Activated T-helper 17 cell treated with anti-CD3 and anti-CD28 coated beads, Interleukin-2, amount 50 U/mL, for 72 hours (primary cell): Measurements from ENCODE around the gene SLC25A22. TPM values are rescaled to one million over a fixed set of nuclear protein-coding genes. Genes with fewer than 3 reads are reported as not detected.

Experiments used
- ATAC-seq: fragments of 150-1000 bp; cut with Tn5 transposase; replicated peaks from 2 replicates; pipeline ENCODE4 v1.10.0; 2021; ENCODE audit warnings: mild to moderate bottlenecking, moderate library complexity
- H3K27ac Mint-ChIP-seq: one replicate; pipeline ENCODE4 v1.8.0; 2022; ENCODE audit warnings: mixed read lengths
- H3K27me3 Mint-ChIP-seq: one replicate; pipeline ENCODE4 v1.8.0; 2022; ENCODE audit warnings: mixed read lengths
- H3K36me3 Mint-ChIP-seq: one replicate; pipeline ENCODE4 v1.8.0; 2022; ENCODE audit warnings: low read depth, mild to moderate bottlenecking, mixed read lengths
- H3K4me1 Mint-ChIP-seq: one replicate; pipeline ENCODE4 v1.8.0; 2022; ENCODE audit warnings: mixed read lengths
- H3K4me3 Mint-ChIP-seq: one replicate; pipeline ENCODE4 v1.8.0; 2022; ENCODE audit warnings: mild to moderate bottlenecking, mixed read lengths
- H3K9me3 Mint-ChIP-seq: one replicate; pipeline ENCODE4 v1.8.0; 2022; ENCODE audit warnings: mixed read lengths
- total RNA-seq, 2 donors: library from RNA; stranded (reverse); gene quantifications; one replicate each; pipeline ENCODE4 v1.2.3, GENCODE V29; 2022

Gene SLC25A22
- total RNA-seq, 2 donors from 2014 or later: 27.9 to 62.2 TPM

DNA sequence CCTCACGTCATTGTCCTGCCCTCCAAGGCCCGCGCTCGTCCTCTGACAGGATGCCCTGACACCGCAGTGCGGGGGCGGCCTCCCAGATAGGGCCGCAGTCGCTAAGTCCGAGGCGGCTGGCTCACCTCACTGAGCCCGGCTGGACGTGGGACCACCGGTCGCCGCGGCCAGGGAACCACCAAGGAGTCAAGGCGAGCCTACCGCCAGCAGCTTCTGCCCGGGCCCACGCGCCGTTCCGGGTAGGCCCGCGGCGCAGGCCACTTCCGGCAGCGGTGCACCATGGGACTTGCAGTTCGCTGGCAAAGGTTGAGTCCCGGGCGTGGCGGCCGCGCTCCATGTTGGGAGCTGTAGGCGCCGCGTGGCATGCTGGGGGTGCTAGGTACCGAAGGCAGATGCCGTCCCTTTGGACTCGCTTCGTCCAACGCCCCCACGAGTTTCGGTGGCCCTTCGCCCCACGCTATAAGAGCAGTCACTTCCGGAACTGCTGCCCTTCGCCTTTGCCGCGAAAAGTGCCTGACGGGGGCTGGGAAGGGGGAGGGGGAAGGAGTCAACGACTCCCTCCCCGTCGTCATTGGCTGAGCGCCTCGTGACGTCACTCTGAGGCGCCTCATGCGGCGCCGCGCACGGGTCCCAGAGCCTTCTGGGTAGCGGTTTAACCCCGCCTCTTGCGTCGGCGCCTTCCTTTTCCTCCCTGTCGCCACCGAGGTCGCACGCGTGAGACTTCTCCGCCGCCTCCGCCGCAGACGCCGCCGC, 11.4 kb upstream of the SLC25A22 start, which contains the start of gene RPLP2:
TSS of gene RPLP2 (plus strand) at position 681 of the 753 bp plus-strand sequence. CDS start 268 bp downstream, outside the sequence.
- no peaks in the 10 kb centered on the region for H3K9me3 Mint-ChIP-seq
- peak within 1 kb of the TSS; percentile 93 for H3K4me3 Mint-ChIP-seq
- peak within 1 kb of the TSS; percentile 93 for H3K27ac Mint-ChIP-seq
- peak; percentile 89 for ATAC-seq
- no peaks in the 10 kb centered on the region for H3K27me3 Mint-ChIP-seq
- peaks cover 6% of the 10 kb centered on the region for H3K4me1 Mint-ChIP-seq
- peaks cover 53% of the 10 kb centered on the region for H3K36me3 Mint-ChIP-seq

DNA sequence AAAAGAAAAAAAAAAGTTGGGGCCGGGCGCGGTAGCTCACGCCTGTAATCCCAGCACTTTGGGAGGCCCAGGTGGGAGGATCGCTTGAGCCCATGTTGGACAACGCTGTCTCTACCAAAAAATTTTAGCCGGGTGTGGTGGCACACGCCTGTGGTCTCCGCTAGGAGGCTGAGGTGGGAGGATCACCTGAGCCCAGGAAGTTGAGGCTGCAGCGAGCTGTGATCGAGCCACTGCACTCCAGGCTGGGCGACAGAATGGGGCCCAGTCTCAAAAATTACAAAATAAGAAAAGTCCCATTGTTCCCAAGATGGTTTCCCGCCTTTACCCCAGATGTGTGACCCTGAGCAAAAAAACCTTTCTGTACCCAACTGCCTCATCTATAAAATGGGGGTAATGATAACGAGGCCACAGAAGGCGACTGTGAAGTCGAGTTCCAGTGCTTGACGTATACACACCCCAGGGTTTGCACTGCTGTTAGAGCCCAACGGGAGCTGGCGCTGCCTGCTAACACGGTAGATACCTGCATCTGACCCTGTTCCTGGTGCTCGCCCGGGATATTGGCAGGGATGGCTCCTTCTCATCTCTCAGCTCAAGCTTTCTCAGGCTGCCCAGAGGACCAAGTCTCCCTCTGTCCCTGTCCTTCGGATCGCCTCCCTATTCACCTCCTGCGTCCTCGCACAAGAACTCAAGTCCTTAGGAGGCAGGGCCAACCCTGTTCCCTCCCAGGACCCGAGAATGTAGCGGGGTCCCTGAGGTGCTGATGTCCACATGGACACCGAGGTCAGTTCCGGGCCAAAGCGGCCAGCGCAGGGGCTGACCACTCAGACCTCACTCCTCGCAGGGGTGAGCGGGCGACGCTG, 10.6 kb upstream of the SLC25A22 start:
- peak overlapping the region; percentile 93 for H3K27ac Mint-ChIP-seq
- peaks cover 45% of the 10 kb centered on the region for H3K36me3 Mint-ChIP-seq
- no peak for ATAC-seq
- peak overlapping the region; percentile 93 for H3K4me3 Mint-ChIP-seq
- peaks cover 6% of the 10 kb centered on the region for H3K4me1 Mint-ChIP-seq
- no peaks in the 10 kb centered on the region for H3K27me3 Mint-ChIP-seq
- no peaks in the 10 kb centered on the region for H3K9me3 Mint-ChIP-seq

DNA sequence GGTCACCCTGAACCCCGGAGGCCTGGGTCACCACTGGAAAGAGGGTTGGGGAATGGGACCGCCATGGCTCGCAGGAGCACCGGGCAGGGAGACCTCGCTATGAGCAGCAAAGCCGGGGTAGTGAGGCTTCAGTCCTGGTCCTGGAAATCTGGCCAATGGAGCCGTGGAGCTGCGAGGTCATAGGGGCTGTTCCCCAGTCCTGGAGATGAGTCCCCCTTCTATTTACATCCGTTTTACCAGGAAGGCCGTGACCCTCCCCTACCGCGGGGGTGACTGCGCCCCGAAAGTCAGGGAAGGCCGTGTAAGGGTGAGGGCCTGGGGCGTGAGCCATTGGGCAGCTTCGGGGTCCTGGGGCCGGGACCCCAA, 6.5 kb upstream of the SLC25A22 start:
- peak overlapping the region; percentile 76 for H3K4me3 Mint-ChIP-seq
- H3K36me3 Mint-ChIP-seq: peaks cover 8% of the 10 kb centered on the region
- H3K9me3 Mint-ChIP-seq: no peaks in the 10 kb centered on the region
- no peaks in the 10 kb centered on the region for H3K4me1 Mint-ChIP-seq
- no peaks in the 10 kb centered on the region for H3K27me3 Mint-ChIP-seq
- H3K27ac Mint-ChIP-seq: no peak overlapping the region
- no peak for ATAC-seq

DNA sequence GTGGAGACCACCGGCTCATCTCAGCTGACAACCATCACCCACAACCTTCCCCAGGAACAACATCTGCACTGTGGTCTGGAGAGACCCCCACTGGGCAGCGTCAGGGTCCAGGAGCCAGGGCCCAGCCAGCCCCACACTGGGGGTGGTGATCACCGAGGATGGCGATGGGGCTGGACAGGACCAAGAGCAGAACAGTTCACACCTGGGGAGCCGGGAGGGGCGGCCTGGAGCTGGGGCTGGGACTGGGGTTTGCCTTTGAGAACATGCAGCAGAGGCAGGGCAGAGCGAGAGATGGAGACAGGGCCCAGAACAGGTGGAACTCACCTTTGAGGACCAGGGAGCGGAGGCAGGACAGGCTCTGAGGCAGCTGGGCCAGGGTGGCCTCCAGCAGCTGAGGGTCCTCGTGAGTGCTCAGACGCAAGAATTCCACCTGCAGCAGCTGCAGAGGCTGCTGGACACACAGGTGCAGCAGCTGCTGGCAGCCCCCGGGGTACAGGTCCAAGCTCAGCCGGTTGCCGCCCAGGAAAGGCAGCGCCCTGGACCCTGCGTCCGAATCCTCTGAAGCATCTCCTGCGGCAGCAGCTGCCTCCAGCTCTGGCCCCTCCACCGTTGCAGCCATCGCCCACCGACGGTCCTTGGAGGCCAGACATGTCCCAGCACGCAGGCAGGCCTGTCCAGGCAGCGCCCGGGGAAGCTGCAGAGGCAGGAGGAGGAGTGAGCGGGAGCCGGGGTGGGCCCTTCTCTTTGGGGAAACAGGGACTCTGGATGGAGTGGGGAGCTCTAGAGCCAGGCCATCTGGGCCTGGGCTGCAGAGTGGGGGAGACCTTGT, 5.9 kb upstream of the SLC25A22 start:
- H3K27me3 Mint-ChIP-seq: no peaks in the 10 kb centered on the region
- H3K9me3 Mint-ChIP-seq: no peaks in the 10 kb centered on the region
- no peak for ATAC-seq
- peak overlapping the region; percentile 76 for H3K4me3 Mint-ChIP-seq
- H3K4me1 Mint-ChIP-seq: no peaks in the 10 kb centered on the region
- no peak overlapping the region for H3K27ac Mint-ChIP-seq
- H3K36me3 Mint-ChIP-seq: peaks cover 2% of the 10 kb centered on the region

DNA sequence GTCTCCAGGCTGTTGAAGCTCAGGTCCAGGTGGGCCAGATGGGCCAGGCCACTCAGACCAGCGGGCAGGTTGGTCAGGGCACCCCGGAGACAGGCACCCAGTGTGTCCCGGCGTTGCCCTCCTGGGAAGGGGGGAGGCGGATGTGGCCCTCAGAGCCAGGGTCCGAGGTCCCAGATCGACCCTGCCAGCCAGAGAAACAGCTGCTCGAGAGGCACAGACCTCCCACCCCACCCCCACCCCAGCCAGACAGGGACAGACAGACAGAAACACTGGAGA, 5.3 kb upstream of the SLC25A22 start:
- Mint-ChIP-seq H3K9me3 (no peaks in the 10 kb centered on the region), H3K27ac (no peak overlapping the region), H3K4me3 (peak overlapping the region; percentile 76), H3K36me3 (no peaks in the 10 kb centered on the region), H3K4me1 (no peaks in the 10 kb centered on the region), H3K27me3 (no peaks in the 10 kb centered on the region)
- ATAC-seq: no peak

DNA sequence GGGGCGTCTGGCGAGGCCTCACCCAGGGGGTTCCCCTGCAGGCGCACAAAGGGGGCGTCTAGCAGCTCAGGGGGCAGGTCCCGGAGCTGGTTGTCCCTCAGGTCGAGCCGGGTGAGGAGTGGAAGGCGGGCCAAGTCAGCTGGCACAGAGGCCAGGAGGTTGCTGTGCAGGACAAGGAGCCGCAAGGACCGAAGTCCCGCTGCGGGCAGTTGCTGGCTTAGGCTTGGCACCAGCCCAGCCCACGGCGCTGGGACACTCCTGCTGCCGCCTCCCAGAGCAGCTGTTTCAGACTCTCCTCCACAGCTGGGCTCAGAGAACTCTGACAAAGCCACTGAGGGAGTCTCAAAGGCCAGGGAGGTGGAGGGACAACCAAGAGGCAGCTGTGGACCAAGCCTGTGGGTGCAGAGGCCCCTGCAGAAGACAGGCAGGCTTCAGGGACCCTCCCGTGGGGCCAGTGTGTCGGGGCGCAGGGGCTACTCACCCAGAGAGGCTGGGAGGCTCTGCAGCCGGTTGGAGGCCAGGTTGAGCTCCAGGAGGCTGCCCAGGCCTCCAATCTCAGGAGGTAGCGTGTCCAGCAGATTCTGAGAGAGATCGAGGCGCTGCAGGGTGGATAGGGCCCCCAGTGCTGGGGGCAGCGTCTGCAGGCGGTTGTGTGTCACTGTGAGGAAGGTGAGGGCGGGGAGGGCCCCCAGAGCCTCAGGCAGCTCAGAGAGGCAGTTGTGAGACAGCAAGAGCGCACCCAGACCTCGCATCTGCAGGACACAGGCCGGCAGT, 4.8 kb upstream of the SLC25A22 start:
- Mint-ChIP-seq H3K27me3 (no peaks in the 10 kb centered on the region), H3K9me3 (no peaks in the 10 kb centered on the region), H3K27ac (no peak overlapping the region), H3K4me3 (no peak overlapping the region), H3K4me1 (no peaks in the 10 kb centered on the region), H3K36me3 (no peaks in the 10 kb centered on the region)
- ATAC-seq: no peak

DNA sequence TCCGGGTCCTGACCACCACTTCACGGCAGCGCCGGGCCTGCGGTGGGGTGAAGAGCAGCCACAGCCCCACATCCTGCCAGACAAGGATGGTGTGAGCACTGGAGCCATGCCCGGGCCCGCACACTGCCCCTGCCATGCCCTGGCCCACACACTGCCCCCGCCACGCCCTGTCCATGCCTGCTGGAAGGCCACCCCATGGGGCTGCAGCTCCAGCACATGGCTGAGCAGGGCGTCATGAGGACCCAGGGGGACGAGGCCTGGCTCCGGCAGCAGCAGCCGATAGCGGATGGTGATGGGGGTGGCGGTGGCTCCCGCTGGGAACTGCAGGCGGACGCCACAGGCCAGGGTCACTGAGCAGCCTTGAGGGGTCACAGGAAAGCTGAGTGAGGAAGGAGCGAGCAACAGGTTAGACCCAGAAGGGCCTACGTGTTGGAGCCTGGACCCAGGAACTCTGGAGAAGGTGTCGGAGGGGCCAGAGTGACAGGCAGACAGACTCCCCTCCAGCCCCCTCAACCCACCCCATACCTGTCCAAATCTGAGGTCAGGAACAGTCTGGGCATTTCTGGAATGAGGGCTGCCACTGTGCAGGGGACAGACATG, 4.0 kb upstream of the SLC25A22 start:
- H3K4me3 Mint-ChIP-seq: no peak overlapping the region
- ATAC-seq: no peak
- no peaks in the 10 kb centered on the region for H3K9me3 Mint-ChIP-seq
- H3K4me1 Mint-ChIP-seq: no peaks in the 10 kb centered on the region
- no peaks in the 10 kb centered on the region for H3K36me3 Mint-ChIP-seq
- H3K27ac Mint-ChIP-seq: no peak overlapping the region
- H3K27me3 Mint-ChIP-seq: no peaks in the 10 kb centered on the region

DNA sequence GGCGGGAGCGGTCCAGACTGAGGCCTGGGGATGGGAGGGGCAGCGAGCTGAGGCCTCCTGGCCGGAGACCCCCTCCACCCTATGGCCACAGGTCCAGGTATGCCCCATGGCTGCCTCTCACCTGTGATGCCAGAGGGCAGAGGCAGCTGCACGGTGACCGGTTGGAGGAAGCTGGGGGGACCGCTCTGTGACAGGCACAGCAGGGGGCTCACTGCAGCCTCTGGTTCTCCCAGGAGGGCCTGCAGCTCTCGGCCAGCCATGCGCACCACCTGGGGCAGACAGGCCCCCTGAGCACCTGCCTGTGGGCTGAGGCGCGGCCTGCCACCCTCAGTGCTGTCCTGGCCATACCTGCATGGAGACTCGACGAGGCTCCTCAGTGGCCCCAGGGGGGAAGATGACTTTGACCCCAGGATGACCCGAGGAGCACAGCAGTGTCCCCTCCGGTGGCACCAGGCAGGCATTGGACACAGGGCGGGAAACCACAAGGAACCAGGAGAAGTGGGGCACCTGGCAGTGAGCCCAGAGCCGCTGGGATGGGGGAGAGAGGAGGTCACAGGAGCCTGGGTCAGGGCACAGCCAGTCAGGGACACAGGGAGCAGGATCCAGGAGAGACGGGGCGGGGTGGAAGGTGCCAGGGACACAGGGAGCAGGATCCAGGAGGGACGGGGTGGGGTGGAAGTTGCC, 3.2 kb upstream of the SLC25A22 start:
- Mint-ChIP-seq H3K4me1 (peaks cover 3% of the 10 kb centered on the region), H3K4me3 (no peak overlapping the region), H3K9me3 (no peaks in the 10 kb centered on the region), H3K36me3 (peaks cover 1% of the 10 kb centered on the region), H3K27me3 (no peaks in the 10 kb centered on the region), H3K27ac (no peak overlapping the region)
- no peak for ATAC-seq

DNA sequence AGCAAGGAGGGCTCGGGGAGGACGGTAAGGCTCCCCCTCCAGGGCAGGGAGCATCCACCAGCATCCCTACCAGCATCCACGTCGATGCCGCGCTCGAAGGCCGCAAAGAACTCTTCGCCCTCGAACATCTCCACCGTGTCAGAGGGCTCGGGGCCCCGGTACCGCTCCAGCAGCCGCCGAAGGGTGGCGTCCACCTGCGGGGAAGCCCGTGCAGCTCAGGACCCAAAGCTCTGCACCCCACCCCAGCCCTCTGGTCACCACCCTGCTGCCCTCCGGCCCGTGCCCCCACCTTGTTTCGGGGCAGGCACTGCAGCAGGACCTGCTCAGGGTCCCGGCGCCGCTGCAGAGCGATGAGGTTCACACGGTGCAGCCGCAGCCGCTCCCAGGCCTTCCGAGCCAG, 2.4 kb upstream of the SLC25A22 start:
- Mint-ChIP-seq H3K27ac (no peak overlapping the region), H3K36me3 (peaks cover 7% of the 10 kb centered on the region), H3K4me3 (no peak overlapping the region), H3K4me1 (peaks cover 4% of the 10 kb centered on the region), H3K27me3 (no peaks in the 10 kb centered on the region), H3K9me3 (no peaks in the 10 kb centered on the region)
- ATAC-seq: no peak

DNA sequence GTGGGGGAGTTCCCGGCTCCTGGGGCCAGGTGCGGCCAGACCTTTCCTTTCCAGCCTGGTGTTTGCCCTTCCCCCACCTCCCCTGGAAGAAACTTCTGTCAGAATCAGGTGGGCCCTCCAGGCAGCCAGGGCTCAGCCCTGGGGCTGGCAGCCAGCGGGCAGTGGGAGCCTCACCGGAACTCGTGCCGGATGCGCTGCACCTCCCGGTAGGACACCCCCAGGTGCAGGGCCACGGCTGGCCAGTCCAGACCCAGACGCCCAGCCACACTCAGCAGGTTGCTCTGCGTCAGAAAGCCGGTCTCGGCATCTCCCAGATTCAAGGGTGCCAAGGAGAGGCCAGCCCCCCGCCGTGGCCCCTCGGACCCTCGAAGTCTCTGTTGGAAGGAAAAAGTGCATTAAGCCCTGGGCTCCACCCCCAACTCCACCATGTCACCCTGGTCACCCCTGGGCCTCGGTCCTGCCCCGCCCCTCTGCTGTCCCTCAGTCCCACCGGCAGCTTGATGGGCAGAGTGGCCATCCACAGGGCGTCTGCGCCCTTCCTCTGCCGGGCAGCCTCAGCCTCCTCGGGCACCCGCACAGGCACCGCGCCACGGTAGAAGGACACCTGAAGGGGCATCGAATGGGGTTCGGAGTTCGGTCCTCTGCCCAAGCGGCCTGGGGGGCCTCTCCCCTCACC, 1.7 kb upstream of the SLC25A22 start:
- Mint-ChIP-seq H3K9me3 (no peaks in the 10 kb centered on the region), H3K27ac (no peak overlapping the region), H3K4me3 (no peak overlapping the region), H3K4me1 (peaks cover 4% of the 10 kb centered on the region), H3K27me3 (no peaks in the 10 kb centered on the region), H3K36me3 (peaks cover 7% of the 10 kb centered on the region)
- no peak for ATAC-seq

DNA sequence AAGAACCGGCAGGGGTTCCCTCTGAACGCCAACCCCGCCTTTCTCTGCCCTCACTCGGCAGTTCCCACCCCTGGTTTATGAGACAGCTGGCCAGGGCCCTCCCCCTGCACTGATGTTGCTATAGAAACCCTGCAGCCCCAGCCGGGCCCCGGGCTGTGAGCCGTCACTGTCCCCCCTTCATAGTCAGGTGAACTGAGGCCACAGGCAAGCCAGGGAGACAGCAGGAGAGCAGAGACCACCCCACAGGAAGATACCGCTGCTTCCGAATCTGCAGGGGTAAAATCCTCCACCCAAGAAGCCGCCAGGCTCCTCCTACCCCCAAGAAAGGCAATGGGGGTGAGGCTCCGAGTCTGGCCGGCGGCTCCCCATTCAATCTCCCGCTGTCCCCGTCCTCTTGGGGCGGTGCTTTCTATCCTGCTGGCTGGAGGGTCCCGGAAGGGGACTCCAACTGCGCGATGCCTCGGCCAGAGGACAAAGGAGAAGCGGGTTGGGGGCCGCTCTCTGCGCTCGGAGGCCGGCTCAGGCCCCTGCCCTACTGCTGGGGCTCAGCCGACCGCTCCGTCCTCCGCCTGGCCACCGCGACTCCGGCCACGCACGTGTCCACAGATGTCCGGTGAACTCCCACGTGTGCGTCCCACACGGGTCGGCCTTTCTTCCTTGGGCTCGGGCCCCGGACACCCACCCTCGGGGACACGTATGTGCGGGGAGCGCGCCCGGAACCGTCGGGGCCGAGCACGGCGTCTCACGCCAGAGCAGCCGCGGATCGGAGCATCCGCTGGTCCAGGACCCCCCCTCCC, 587 bp downstream of the SLC25A22 start:
- ATAC-seq: peak; percentile 54
- no peaks in the 10 kb centered on the region for H3K9me3 Mint-ChIP-seq
- H3K36me3 Mint-ChIP-seq: peaks cover 13% of the 10 kb centered on the region
- H3K4me1 Mint-ChIP-seq: peaks cover 4% of the 10 kb centered on the region
- H3K27ac Mint-ChIP-seq: peak overlapping the region; percentile 75
- H3K27me3 Mint-ChIP-seq: no peaks in the 10 kb centered on the region
- peak overlapping the region; percentile 85 for H3K4me3 Mint-ChIP-seq

DNA sequence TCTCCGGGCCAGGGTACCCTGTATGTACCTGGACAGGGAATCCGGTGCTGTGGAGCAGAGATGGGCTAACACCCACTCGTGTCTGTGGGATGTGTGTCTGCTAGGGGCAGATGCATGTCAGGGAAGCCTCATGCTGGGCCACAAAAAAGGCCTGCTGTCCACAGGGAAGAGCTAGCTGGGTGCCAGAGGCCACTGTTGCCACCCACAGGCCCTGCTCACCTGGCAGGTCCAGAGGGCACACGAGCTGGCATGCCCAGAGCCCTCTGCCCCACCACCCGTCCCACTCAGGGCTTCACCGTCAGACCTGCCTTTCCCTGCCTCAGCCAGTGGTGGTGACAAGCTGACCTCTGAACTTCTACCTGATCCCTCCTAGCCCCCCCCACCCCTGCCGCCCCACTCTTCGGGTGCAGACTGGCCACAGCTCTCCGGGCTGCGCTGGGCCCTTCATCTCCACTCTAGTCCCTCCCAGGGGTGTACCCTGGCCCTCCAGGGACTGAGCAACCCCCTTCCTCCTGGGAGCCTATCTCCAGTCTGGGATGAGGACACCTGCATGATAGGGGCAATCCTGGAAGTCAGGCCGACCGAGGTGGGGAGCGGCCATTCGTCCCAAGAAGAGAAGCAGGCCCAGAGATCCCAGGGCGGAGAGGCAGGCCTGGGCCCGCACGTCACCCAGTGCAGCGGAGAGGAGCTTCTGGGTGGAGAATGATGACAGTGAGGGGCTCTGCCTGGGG, 1.4 kb downstream of the SLC25A22 start:
- Mint-ChIP-seq H3K9me3 (no peaks in the 10 kb centered on the region), H3K36me3 (peaks cover 13% of the 10 kb centered on the region), H3K27ac (peak overlapping the region; percentile 87), H3K4me1 (peaks cover 4% of the 10 kb centered on the region), H3K27me3 (no peaks in the 10 kb centered on the region), H3K4me3 (peak overlapping the region; percentile 85)
- no peak for ATAC-seq
